ENCODE data around the gene FRYL.

- TF ChIP-seq CTCF (IDR thresholded peaks at IDR 0.05) (no peak), POLR2A (IDR thresholded peaks at IDR 0.05) (no peak)
These were observed 236.3 kb downstream of the FRYL start for GRCh38 chr4:48543796-48544195.

Data from lower leg skin (tissue), 3 donors.